K562 (cell line): Measurements from ENCODE around the gene GRK4.

Experiments used
- BRCA1 ChIP-seq, 2 experiments: fragments of 450-650 bp in 1 of 2; sonication (generic) in 1 of 2; formaldehyde crosslinking in 1 of 2; IDR thresholded peaks; 2 replicates each; pipeline versions ENCODE4 v1.5.0 to v1.6.1; 2017 to 2020; ENCODE audit warnings: mild to moderate bottlenecking in 1 of 2, missing genetic modification reagents in 1 of 2
- CTCF ChIP-seq, 3 experiments: IDR thresholded peaks in 2 of 3; conservative IDR thresholded peaks in 1 of 3; 2 replicates each; pipeline ENCODE4 v1.5.1; 2011 to 2012; ENCODE audit warnings: low read length in 3 of 3, mild to moderate bottlenecking in 3 of 3, control low read depth in 2 of 3, improper control_type of control experiment in 1 of 3, inconsistent platforms in 1 of 3, low read depth in 1 of 3, mixed read lengths in 1 of 3, moderate library complexity in 1 of 3; ENCODE audit not compliant: insufficient read depth in 2 of 3
- EP300 ChIP-seq: IDR thresholded peaks from 2 replicates; pipeline ENCODE4 v1.6.1; 2012; ENCODE audit warnings: low read length, improper control_type of control experiment
- EZH2 ChIP-seq: IDR thresholded peaks from 2 replicates; pipeline ENCODE4 v1.6.1; 2012; ENCODE audit warnings: low read depth, mild to moderate bottlenecking, inconsistent platforms, low read length, borderline replicate concordance
- PRPF4 ChIP-seq: fragments of 200-400 bp; formaldehyde crosslinking; IDR thresholded peaks from one replicate; pipeline ENCODE4 v1.6.1; 2017; ENCODE audit warnings: low read length, low read depth, mild to moderate bottlenecking; ENCODE audit not compliant: insufficient read depth, poor library complexity, severe bottlenecking
- RBM39 ChIP-seq: fragments of 200-400 bp; formaldehyde crosslinking; optimal IDR thresholded peaks from 2 replicates; pipeline ENCODE3; 2018; ENCODE audit warnings: low read depth, low read length
- ZBTB7A ChIP-seq: IDR thresholded peaks from 2 replicates; pipeline ENCODE4 v1.6.1; 2011; ENCODE audit warnings: low read depth, mild to moderate bottlenecking, low read length, moderate library complexity, borderline replicate concordance; ENCODE audit not compliant: control insufficient read depth
- ZNF134 ChIP-seq: fragments of 250-450 bp; sonication (Bioruptor Pico); conservative IDR thresholded peaks from 2 replicates; pipeline ENCODE4 v1.4.0; 2020
- ZNF197 ChIP-seq: fragments of 200-800 bp; sonication (Bioruptor generic); IDR thresholded peaks from 2 replicates; pipeline ENCODE4 v1.6.1; 2016; ENCODE audit warnings: low read depth, missing genetic modification characterization, missing compliant biosample characterization
- ZNF507 ChIP-seq: conservative IDR thresholded peaks from 2 replicates; pipeline ENCODE4 v1.6.1; 2017; ENCODE audit warnings: missing genetic modification characterization, missing compliant biosample characterization
- TF ChIP-seq, protein P1 (sequence below), 2 experiments: fragments of 250-450 bp in 1 of 2; fragments of 450-650 bp in 1 of 2; sonication (Bioruptor Pico) in 1 of 2; IDR thresholded peaks; 2 replicates each; pipeline versions ENCODE4 v1.6.1 to v1.8.0; 2016 to 2021; ENCODE audit warnings: mild to moderate bottlenecking in 2 of 2, moderate library complexity in 2 of 2, missing compliant biosample characterization in 1 of 2, missing genetic modification characterization in 1 of 2
- TF ChIP-seq, protein P2 (sequence below), 2 experiments: fragments of 450-650 bp; formaldehyde crosslinking in 1 of 2; IDR thresholded peaks; 2 replicates each; pipeline versions ENCODE4 v1.4.0 to v1.6.1; 2014 to 2020; ENCODE audit warnings: mild to moderate bottlenecking in 2 of 2, borderline replicate concordance in 1 of 2, low read depth in 1 of 2

- no peak for TF ChIP-seq ZNF507
- TF ChIP-seq EP300, result no peak
- TF ChIP-seq EZH2, result no peak
- TF ChIP-seq, protein P1, sequence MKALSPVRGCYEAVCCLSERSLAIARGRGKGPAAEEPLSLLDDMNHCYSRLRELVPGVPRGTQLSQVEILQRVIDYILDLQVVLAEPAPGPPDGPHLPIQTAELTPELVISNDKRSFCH (CRISPR knock-in tag; IDR thresholded peaks at IDR 0.05), result no peak
- TF ChIP-seq, protein P1 (tag; IDR thresholded peaks at IDR 0.05), result no peak
- TF ChIP-seq, protein P2, sequence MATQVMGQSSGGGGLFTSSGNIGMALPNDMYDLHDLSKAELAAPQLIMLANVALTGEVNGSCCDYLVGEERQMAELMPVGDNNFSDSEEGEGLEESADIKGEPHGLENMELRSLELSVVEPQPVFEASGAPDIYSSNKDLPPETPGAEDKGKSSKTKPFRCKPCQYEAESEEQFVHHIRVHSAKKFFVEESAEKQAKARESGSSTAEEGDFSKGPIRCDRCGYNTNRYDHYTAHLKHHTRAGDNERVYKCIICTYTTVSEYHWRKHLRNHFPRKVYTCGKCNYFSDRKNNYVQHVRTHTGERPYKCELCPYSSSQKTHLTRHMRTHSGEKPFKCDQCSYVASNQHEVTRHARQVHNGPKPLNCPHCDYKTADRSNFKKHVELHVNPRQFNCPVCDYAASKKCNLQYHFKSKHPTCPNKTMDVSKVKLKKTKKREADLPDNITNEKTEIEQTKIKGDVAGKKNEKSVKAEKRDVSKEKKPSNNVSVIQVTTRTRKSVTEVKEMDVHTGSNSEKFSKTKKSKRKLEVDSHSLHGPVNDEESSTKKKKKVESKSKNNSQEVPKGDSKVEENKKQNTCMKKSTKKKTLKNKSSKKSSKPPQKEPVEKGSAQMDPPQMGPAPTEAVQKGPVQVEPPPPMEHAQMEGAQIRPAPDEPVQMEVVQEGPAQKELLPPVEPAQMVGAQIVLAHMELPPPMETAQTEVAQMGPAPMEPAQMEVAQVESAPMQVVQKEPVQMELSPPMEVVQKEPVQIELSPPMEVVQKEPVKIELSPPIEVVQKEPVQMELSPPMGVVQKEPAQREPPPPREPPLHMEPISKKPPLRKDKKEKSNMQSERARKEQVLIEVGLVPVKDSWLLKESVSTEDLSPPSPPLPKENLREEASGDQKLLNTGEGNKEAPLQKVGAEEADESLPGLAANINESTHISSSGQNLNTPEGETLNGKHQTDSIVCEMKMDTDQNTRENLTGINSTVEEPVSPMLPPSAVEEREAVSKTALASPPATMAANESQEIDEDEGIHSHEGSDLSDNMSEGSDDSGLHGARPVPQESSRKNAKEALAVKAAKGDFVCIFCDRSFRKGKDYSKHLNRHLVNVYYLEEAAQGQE (IDR thresholded peaks at IDR 0.05; ENCODE audit: borderline replicate concordance), result no peak
- TF ChIP-seq, protein P2 (CRISPR knock-in tag; IDR thresholded peaks at IDR 0.05; ENCODE audit: low read depth), result no peak
- TF ChIP-seq ZNF197 (CRISPR knock-in tag), result no peak
- TF ChIP-seq BRCA1 (IDR thresholded peaks at IDR 0.05), result no peak
- TF ChIP-seq BRCA1 (CRISPR knock-in tag; IDR thresholded peaks at IDR 0.05), result no peak
- no peak for TF ChIP-seq ZBTB7A
- TF ChIP-seq PRPF4, result no peak
- TF ChIP-seq CTCF (IDR thresholded peaks at IDR 0.05 in 2 of 3, conservative IDR thresholded peaks at IDR 0.05 in 1 of 3; ENCODE audit: insufficient read depth in 2 of 3, low read depth in 1 of 3, low read length in 3 of 3), result no peak
- no peak for TF ChIP-seq RBM39
- TF ChIP-seq ZNF134 (CRISPR knock-in tag), result no peak
Observed at GRCh38 chr4:2965262-2965661, 1.9 kb downstream of the GRK4 start.
